HepG2 (cell line): ENCODE results near the gene IKZF4. TPM values are rescaled to one million over a fixed set of nuclear protein-coding genes. Genes with fewer than 3 reads are reported as not detected.

Experiments
- CCDC6 ChIP-seq: sonication (generic); formaldehyde crosslinking; IDR thresholded peaks from 2 replicates; pipeline ENCODE4 v1.8.1; 2022; ENCODE audit warnings: mild to moderate bottlenecking, missing genetic modification reagents, moderate library complexity
- EED ChIP-seq: sonication (generic); formaldehyde crosslinking; IDR thresholded peaks from 2 replicates; pipeline ENCODE4 v1.5.0; 2020; ENCODE audit warnings: mild to moderate bottlenecking, missing genetic modification reagents
- KMT2A ChIP-seq: sonication (generic); formaldehyde crosslinking; IDR thresholded peaks from 2 replicates; pipeline ENCODE4 v1.4.0; 2020; ENCODE audit warnings: missing genetic modification reagents
- NKX3-1 ChIP-seq: sonication (generic); formaldehyde crosslinking; IDR thresholded peaks from 2 replicates; pipeline ENCODE4 v1.5.0; 2020; ENCODE audit warnings: missing genetic modification reagents
- SRY ChIP-seq: sonication (generic); formaldehyde crosslinking; IDR thresholded peaks from 2 replicates; pipeline ENCODE4 v1.8.0; 2022; ENCODE audit warnings: mild to moderate bottlenecking, missing genetic modification reagents
- STAT5B ChIP-seq: sonication (generic); formaldehyde crosslinking; IDR thresholded peaks from 2 replicates; pipeline ENCODE4 v1.4.0; 2020; ENCODE audit warnings: missing genetic modification reagents
- THAP8 ChIP-seq: sonication (generic); formaldehyde crosslinking; IDR thresholded peaks from 2 replicates; pipeline ENCODE4 v1.5.1; 2020; ENCODE audit warnings: missing genetic modification reagents, mild to moderate bottlenecking, borderline replicate concordance
- YEATS4 ChIP-seq: sonication (generic); formaldehyde crosslinking; IDR thresholded peaks from 2 replicates; pipeline ENCODE4 v1.4.0; 2020; ENCODE audit warnings: missing genetic modification reagents, borderline replicate concordance
- ZBED4 ChIP-seq: sonication (generic); formaldehyde crosslinking; IDR thresholded peaks from 2 replicates; pipeline ENCODE4 v1.4.0; 2020; ENCODE audit warnings: missing genetic modification reagents, borderline replicate concordance
- ZNF280D ChIP-seq: sonication (generic); formaldehyde crosslinking; IDR thresholded peaks from 2 replicates; pipeline ENCODE4 v1.5.1; 2020; ENCODE audit warnings: mild to moderate bottlenecking, missing genetic modification reagents
- ZNF317 ChIP-seq: sonication (generic); formaldehyde crosslinking; IDR thresholded peaks from 2 replicates; pipeline ENCODE4 v1.5.0; 2020; ENCODE audit warnings: mild to moderate bottlenecking, missing genetic modification reagents
- ZNF563 ChIP-seq: sonication (generic); formaldehyde crosslinking; IDR thresholded peaks from 2 replicates; pipeline ENCODE4 v1.8.0; 2022; ENCODE audit warnings: mild to moderate bottlenecking, moderate library complexity, missing genetic modification reagents
- ZNF570 ChIP-seq: sonication (generic); formaldehyde crosslinking; IDR thresholded peaks from 2 replicates; pipeline ENCODE4 v1.4.0; 2020; ENCODE audit warnings: mild to moderate bottlenecking, missing genetic modification reagents, borderline replicate concordance
- ZNF687 ChIP-seq: sonication (generic); formaldehyde crosslinking; IDR thresholded peaks from 2 replicates; pipeline ENCODE4 v1.5.1; 2020; ENCODE audit warnings: mild to moderate bottlenecking, missing genetic modification reagents, moderate library complexity
- ZSCAN21 ChIP-seq: sonication (generic); formaldehyde crosslinking; IDR thresholded peaks from 2 replicates; pipeline ENCODE4 v1.8.0; 2022; ENCODE audit warnings: mild to moderate bottlenecking, missing genetic modification reagents, moderate library complexity, borderline replicate concordance
- polyA plus RNA-seq, 8 experiments: library from polyadenylated mRNA; depleted of rRNA in 3 of 8; stranded (reverse) in 7 of 8; unstranded in 1 of 8; fragments of >200 nt; fragmentation: Illumina TruSeq in 4 of 8; extraction: Trizol in 4 of 8; gene quantifications; 2 replicates each; pipeline versions ENCODE4 v1.2.1 to v1.2.3, GENCODE V29; 2011 to 2016; ENCODE audit warnings: low read depth in 4 of 8, missing spikeins in 1 of 8, mixed read lengths in 1 of 8; ENCODE audit not compliant: insufficient read depth in 1 of 8
- total RNA-seq, 5 experiments: library from RNA; depleted of rRNA; stranded (reverse); fragments of >200 nt; fragmentation: Illumina TruSeq; extraction: Trizol; gene quantifications; 2 replicates each; pipeline ENCODE4 v1.2.3, GENCODE V29; 2016; ENCODE audit warnings: low read depth in 1 of 5

Gene IKZF4
- total and polyA plus RNA-seq, 2 of the 13 experiments (the other 11 are each of a cell fraction or from before 2014, with no cell fraction given) = 0.58 to 2.2 TPM

GRCh38 chr12:56007564-56008559 is 13.0 kb upstream of the IKZF4 start (continued):
- TF ChIP-seq ZSCAN21 (CRISPR knock-in tag) (no peak), ZBED4 (CRISPR knock-in tag) (no peak), ZNF570 (CRISPR knock-in tag) (no peak), THAP8 (CRISPR knock-in tag) (no peak), NKX3-1 (CRISPR knock-in tag) (no peak), EED (CRISPR knock-in tag) (no peak), ZNF687 (CRISPR knock-in tag) (0 out of 2 replicates have a peak, but pooled peaks have one; percentile 17), KMT2A (CRISPR knock-in tag) (0 out of 2 replicates have a peak, but pooled peaks have one; percentile 5), YEATS4 (no peak), STAT5B (CRISPR knock-in tag) (no peak), CCDC6 (CRISPR knock-in tag) (no peak), SRY (CRISPR knock-in tag) (no peak), ZNF317 (CRISPR knock-in tag) (no peak), ZNF563 (no peak), ZNF280D (CRISPR knock-in tag) (no peak)
